Neural progenitor cell (in vitro differentiated cells): Measurements from ENCODE around the gene METTL25. TPM values are rescaled to one million over a fixed set of nuclear protein-coding genes. Genes with fewer than 3 reads are reported as not detected.

Experiments
- DNase-seq: peaks from one replicate; pipeline ENCODE4 v3.0.0-alpha.2; 2016; ENCODE audit warnings: low spot score
- H2AFZ ChIP-seq: fragments of 200-600 bp; sonication (generic); replicated peaks from 2 replicates; pipeline ENCODE4 v1.6.1; 2016; ENCODE audit warnings: antibody characterized with exemption
- H3F3A ChIP-seq: fragments of 200-600 bp; sonication (generic); 2 replicates; pipeline ENCODE4 v1.6.1; 2016; ENCODE audit warnings: antibody characterized with exemption, low read depth
- H3K27ac ChIP-seq: fragments of 200-600 bp; sonication (generic); 2 replicates; pipeline ENCODE4 v1.5.1; 2016; ENCODE audit warnings: mild to moderate bottlenecking
- H3K27me3 ChIP-seq: fragments of 200-600 bp; sonication (generic); 2 replicates; pipeline ENCODE4 v1.6.1; 2016; ENCODE audit warnings: mild to moderate bottlenecking, moderate library complexity
- H3K36me3 ChIP-seq: fragments of 200-600 bp; sonication (generic); 2 replicates; pipeline ENCODE4 v1.5.1; 2016
- H3K4me1 ChIP-seq: fragments of 200-600 bp; sonication (generic); 2 replicates; pipeline ENCODE4 v1.6.1; 2016; ENCODE audit warnings: mixed run types
- H3K4me2 ChIP-seq: fragments of 200-600 bp; sonication (generic); 2 replicates; pipeline ENCODE4 v1.6.1; 2016
- H3K4me3 ChIP-seq: fragments of 200-600 bp; sonication (generic); 2 replicates; pipeline ENCODE4 v1.5.1; 2016
- H3K79me2 ChIP-seq: fragments of 200-600 bp; sonication (generic); 2 replicates; pipeline ENCODE4 v1.6.1; 2016; ENCODE audit warnings: low read depth
- H3K9ac ChIP-seq: fragments of 200-600 bp; sonication (generic); 2 replicates; pipeline ENCODE4 v1.6.1; 2016
- H3K9me3 ChIP-seq: fragments of 200-600 bp; sonication (generic); 2 replicates; pipeline ENCODE4 v1.5.1; 2016; ENCODE audit warnings: low read depth
- H4K20me1 ChIP-seq: fragments of 200-600 bp; sonication (generic); 2 replicates; pipeline ENCODE4 v1.6.1; 2016; ENCODE audit warnings: low read depth
- H3K27ac Mint-ChIP-seq: 3 replicates; pipeline ENCODE4 v1.8.0; 2021; ENCODE audit warnings: mixed read lengths
- H3K27me3 Mint-ChIP-seq: 2 replicates; pipeline ENCODE4 v1.8.0; 2022; ENCODE audit warnings: low read depth, mild to moderate bottlenecking, inconsistent platforms, moderate library complexity, mixed read lengths; ENCODE audit not compliant: insufficient read depth
- H3K36me3 Mint-ChIP-seq: 3 replicates; pipeline ENCODE4 v1.8.0; 2021; ENCODE audit warnings: mixed read lengths
- H3K4me1 Mint-ChIP-seq: 3 replicates; pipeline ENCODE4 v1.8.0; 2021; ENCODE audit warnings: mixed read lengths
- H3K4me3 Mint-ChIP-seq: 3 replicates; pipeline ENCODE4 v1.8.0; 2021; ENCODE audit warnings: mild to moderate bottlenecking, moderate library complexity, mixed read lengths
- H3K9me3 Mint-ChIP-seq: 3 replicates; pipeline ENCODE4 v1.8.0; 2020; ENCODE audit warnings: mixed read lengths
- CTCF ChIP-seq: fragments of 200-600 bp; sonication (generic); IDR thresholded peaks from 2 replicates; pipeline ENCODE4 v1.5.1; 2017; ENCODE audit warnings: antibody characterized with exemption, mild to moderate bottlenecking
- EZH2 ChIP-seq: fragments of 200-600 bp; sonication (generic); IDR thresholded peaks from 2 replicates; pipeline ENCODE4 v1.6.1; 2017; ENCODE audit warnings: antibody characterized with exemption, mild to moderate bottlenecking, moderate library complexity
- EZH2phosphoT487 ChIP-seq: fragments of 200-600 bp; sonication (generic); IDR thresholded peaks from 2 replicates; pipeline ENCODE4 v1.6.1; 2017; ENCODE audit warnings: antibody characterized with exemption
- total RNA-seq: library from RNA; depleted of rRNA; stranded (reverse); fragments of >200 nt; gene quantifications from 2 replicates; pipeline ENCODE4 v1.2.3, GENCODE V29; 2015; ENCODE audit warnings: low replicate concordance

The METTL25 gene
- total RNA-seq, 1 donor from 2014 or later: 11.2 TPM

- H4K20me1 ChIP-seq: no peaks in the 10 kb centered on the region
- H3K36me3 Mint-ChIP-seq: no peaks in the 10 kb centered on the region
- H3K27me3 ChIP-seq: no peaks in the 10 kb centered on the region
- no peaks in the 10 kb centered on the region for H3K79me2 ChIP-seq
- no peaks in the 10 kb centered on the region for H3K36me3 ChIP-seq
- H3K4me3 ChIP-seq: no peak overlapping the region
- H3K27ac ChIP-seq: no peak overlapping the region
- H3K4me3 Mint-ChIP-seq: no peak overlapping the region
- no peaks in the 10 kb centered on the region for H3K4me1 Mint-ChIP-seq
- H3K9ac ChIP-seq: no peak overlapping the region
- no peaks in the 10 kb centered on the region for H3F3A ChIP-seq
- H3K27ac Mint-ChIP-seq: no peak overlapping the region
- TF ChIP-seq CTCF: no peak
- TF ChIP-seq EZH2phosphoT487: no peak
- TF ChIP-seq EZH2: no peak
- H2AFZ ChIP-seq: no peak overlapping the region
- no peaks in the 10 kb centered on the region for H3K9me3 Mint-ChIP-seq
- H3K4me1 ChIP-seq: peaks cover 11% of the 10 kb centered on the region
- H3K9me3 ChIP-seq: no peaks in the 10 kb centered on the region
- no peaks in the 10 kb centered on the region for H3K27me3 Mint-ChIP-seq
- no peak overlapping the region for H3K4me2 ChIP-seq
- DNase-seq: no peak
Measured at GRCh38 chr12:82481954-82482353, 123.6 kb downstream of the METTL25 start.

GRCh38 chr12:82486524-82487235 is 128.4 kb downstream of the METTL25 start:
- Histone ChIP-seq H3K36me3 (no peaks in the 10 kb centered on the region), H3K4me3 (no peak overlapping the region), H2AFZ (no peak overlapping the region), H3K9ac (no peak overlapping the region), H3K27me3 (no peaks in the 10 kb centered on the region), H3K27ac (no peak overlapping the region), H3K79me2 (no peaks in the 10 kb centered on the region), H3K4me2 (no peak overlapping the region), H3K9me3 (no peaks in the 10 kb centered on the region), H4K20me1 (no peaks in the 10 kb centered on the region), H3F3A (no peaks in the 10 kb centered on the region), H3K4me1 (no peaks in the 10 kb centered on the region)
- Mint-ChIP-seq H3K27ac (no peak overlapping the region), H3K9me3 (no peaks in the 10 kb centered on the region), H3K4me1 (no peaks in the 10 kb centered on the region), H3K4me3 (no peak overlapping the region), H3K27me3 (no peaks in the 10 kb centered on the region), H3K36me3 (no peaks in the 10 kb centered on the region)
- TF ChIP-seq EZH2phosphoT487 (no peak), CTCF (no peak), EZH2 (no peak)
- DNase-seq: no peak

GRCh38 chr12:82504409-82504808 is 146.1 kb downstream of the METTL25 start:
- H2AFZ ChIP-seq: no peak overlapping the region
- no peak overlapping the region for H3K4me2 ChIP-seq
- no peaks in the 10 kb centered on the region for H3K36me3 Mint-ChIP-seq
- no peaks in the 10 kb centered on the region for H3K4me1 Mint-ChIP-seq
- no peak overlapping the region for H3K4me3 Mint-ChIP-seq
- no peaks in the 10 kb centered on the region for H3K4me1 ChIP-seq
- no peaks in the 10 kb centered on the region for H3K9me3 ChIP-seq
- no peaks in the 10 kb centered on the region for H3F3A ChIP-seq
- no peaks in the 10 kb centered on the region for H3K36me3 ChIP-seq
- no peaks in the 10 kb centered on the region for H3K27me3 Mint-ChIP-seq
- no peak overlapping the region for H3K9ac ChIP-seq
- H3K4me3 ChIP-seq: no peak overlapping the region
- no peaks in the 10 kb centered on the region for H3K9me3 Mint-ChIP-seq
- DNase-seq: no peak
- no peaks in the 10 kb centered on the region for H3K27me3 ChIP-seq
- H3K27ac Mint-ChIP-seq: no peak overlapping the region
- no peaks in the 10 kb centered on the region for H4K20me1 ChIP-seq
- TF ChIP-seq EZH2phosphoT487 (no peak), EZH2 (no peak), CTCF (no peak)
- no peaks in the 10 kb centered on the region for H3K79me2 ChIP-seq
- no peak overlapping the region for H3K27ac ChIP-seq
